ENCODE data around the gene IGSF23.

IGSF23 gene

GRCh38 chr19:44597131-44597491 lies 16.3 kb upstream of the IGSF23 start:
- no peaks in the 10 kb centered on the region for H3K9me3 ChIP-seq
- no peak overlapping the region for H3K27ac ChIP-seq
- peaks cover 23% of the 10 kb centered on the region for H3K27me3 ChIP-seq
- H3K36me3 ChIP-seq, result no peaks in the 10 kb centered on the region
- H3K4me1 ChIP-seq (ENCODE audit: control insufficient read depth in 1 of 2, insufficient read depth in 1 of 2, low read depth in 1 of 2, low read length in 1 of 2), result peaks cover 3 to 4% of the 10 kb centered on the region in 2 experiments
- no peak overlapping the region for H3K4me3 ChIP-seq (ENCODE audit: low read depth in 1 of 2, low read length in 1 of 2)
- TF ChIP-seq, protein P1, sequence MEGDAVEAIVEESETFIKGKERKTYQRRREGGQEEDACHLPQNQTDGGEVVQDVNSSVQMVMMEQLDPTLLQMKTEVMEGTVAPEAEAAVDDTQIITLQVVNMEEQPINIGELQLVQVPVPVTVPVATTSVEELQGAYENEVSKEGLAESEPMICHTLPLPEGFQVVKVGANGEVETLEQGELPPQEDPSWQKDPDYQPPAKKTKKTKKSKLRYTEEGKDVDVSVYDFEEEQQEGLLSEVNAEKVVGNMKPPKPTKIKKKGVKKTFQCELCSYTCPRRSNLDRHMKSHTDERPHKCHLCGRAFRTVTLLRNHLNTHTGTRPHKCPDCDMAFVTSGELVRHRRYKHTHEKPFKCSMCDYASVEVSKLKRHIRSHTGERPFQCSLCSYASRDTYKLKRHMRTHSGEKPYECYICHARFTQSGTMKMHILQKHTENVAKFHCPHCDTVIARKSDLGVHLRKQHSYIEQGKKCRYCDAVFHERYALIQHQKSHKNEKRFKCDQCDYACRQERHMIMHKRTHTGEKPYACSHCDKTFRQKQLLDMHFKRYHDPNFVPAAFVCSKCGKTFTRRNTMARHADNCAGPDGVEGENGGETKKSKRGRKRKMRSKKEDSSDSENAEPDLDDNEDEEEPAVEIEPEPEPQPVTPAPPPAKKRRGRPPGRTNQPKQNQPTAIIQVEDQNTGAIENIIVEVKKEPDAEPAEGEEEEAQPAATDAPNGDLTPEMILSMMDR (IDR thresholded peaks at IDR 0.05), result no peak

DNA sequence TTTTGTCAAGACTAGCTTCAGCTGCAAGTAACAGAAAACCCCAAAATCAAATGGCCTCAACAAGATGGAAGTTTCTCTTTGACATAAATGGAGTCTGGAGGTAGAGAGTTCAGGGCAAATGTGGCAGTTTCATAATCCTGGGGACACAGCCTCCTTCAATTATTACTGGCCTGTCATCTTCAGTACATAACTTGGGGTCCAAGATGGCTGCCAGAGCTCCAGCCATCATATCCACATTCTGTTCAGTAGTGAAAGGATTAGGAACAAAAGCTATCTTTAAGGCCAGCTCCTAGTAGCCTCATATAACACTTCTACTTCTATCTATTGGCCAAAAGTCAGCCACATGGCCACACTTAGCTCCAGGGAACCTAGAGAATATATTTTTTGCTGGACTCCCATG lies 15.0 kb upstream of the IGSF23 start:
- H3K9me3 ChIP-seq, result no peaks in the 10 kb centered on the region
- H3K27ac ChIP-seq, result no peak overlapping the region
- peaks cover 23% of the 10 kb centered on the region for H3K27me3 ChIP-seq
- TF ChIP-seq, protein P1 (IDR thresholded peaks at IDR 0.05), result no peak
- no peak overlapping the region for H3K4me3 ChIP-seq (ENCODE audit: low read depth in 1 of 2, low read length in 1 of 2)
- peaks cover 0 to 5% of the 10 kb centered on the region in 2 experiments for H3K4me1 ChIP-seq (ENCODE audit: control insufficient read depth in 1 of 2, insufficient read depth in 1 of 2, low read depth in 1 of 2, low read length in 1 of 2)
- no peaks in the 10 kb centered on the region for H3K36me3 ChIP-seq

DNA sequence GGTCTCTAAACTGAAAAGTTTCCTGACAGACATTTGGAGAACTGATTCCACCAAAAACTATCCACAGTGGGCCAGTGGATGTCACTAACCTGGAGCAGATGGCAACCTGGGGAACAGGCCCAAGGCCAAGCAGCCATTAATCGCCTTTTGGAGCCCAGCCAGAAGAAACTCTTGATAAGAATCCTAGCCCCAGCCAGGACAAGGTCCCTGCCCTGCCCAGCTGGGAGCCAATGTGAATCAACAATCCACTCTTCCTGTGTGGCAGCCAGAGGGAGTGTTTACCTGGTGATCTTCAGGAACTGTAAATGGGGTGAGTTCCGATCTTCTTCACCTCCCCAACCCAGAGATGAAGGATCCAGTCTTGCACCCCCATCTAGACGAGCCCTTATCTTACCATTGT lies 14.5 kb upstream of the IGSF23 start:
- no peak overlapping the region for H3K27ac ChIP-seq
- peaks cover 0 to 10% of the 10 kb centered on the region in 2 experiments for H3K4me1 ChIP-seq (ENCODE audit: control insufficient read depth in 1 of 2, insufficient read depth in 1 of 2, low read depth in 1 of 2, low read length in 1 of 2)
- H3K27me3 ChIP-seq, result peaks cover 23% of the 10 kb centered on the region
- no peaks in the 10 kb centered on the region for H3K36me3 ChIP-seq
- no peak overlapping the region for H3K4me3 ChIP-seq (ENCODE audit: low read depth in 1 of 2, low read length in 1 of 2)
- H3K9me3 ChIP-seq, result no peaks in the 10 kb centered on the region
- TF ChIP-seq, protein P1 (IDR thresholded peaks at IDR 0.05), result no peak

DNA sequence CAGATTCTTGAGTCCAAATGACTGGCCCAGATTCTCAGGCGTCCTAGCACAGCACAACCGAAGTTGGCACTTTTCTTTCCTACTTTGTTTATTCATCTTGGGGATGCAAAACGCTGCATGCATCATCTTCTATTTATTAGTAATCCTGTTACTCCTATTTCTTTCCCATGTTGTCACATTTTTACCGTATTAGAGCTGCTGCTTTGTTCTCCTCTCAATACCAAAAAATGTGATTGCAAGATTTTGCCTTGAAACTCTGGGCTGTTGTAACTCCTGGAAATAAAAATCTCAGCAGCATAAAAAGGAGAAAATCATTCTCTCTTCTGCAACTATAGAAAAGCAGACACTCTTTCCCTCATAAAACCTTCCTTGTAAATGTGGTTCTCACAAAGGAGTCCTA lies 12.9 kb upstream of the IGSF23 start:
- no peaks in the 10 kb centered on the region for H3K9me3 ChIP-seq
- TF ChIP-seq, protein P1 (IDR thresholded peaks at IDR 0.05), result no peak
- no peaks in the 10 kb centered on the region for H3K36me3 ChIP-seq
- peaks cover 0 to 10% of the 10 kb centered on the region in 2 experiments for H3K4me1 ChIP-seq (ENCODE audit: control insufficient read depth in 1 of 2, insufficient read depth in 1 of 2, low read depth in 1 of 2, low read length in 1 of 2)
- H3K27me3 ChIP-seq, result peaks cover 22% of the 10 kb centered on the region
- no peak overlapping the region for H3K4me3 ChIP-seq (ENCODE audit: low read depth in 1 of 2, low read length in 1 of 2)
- H3K27ac ChIP-seq, result no peak overlapping the region

- no peak overlapping the region for H3K4me3 ChIP-seq (ENCODE audit: low read depth in 1 of 2, low read length in 1 of 2)
- TF ChIP-seq, protein P1 (IDR thresholded peaks at IDR 0.05), result no peak
- no peaks in the 10 kb centered on the region for H3K36me3 ChIP-seq
- no peaks in the 10 kb centered on the region for H3K9me3 ChIP-seq
- H3K4me1 ChIP-seq (ENCODE audit: control insufficient read depth in 1 of 2, insufficient read depth in 1 of 2, low read depth in 1 of 2, low read length in 1 of 2), result peaks cover 4 to 17% of the 10 kb centered on the region in 2 experiments
- H3K27me3 ChIP-seq, result peaks cover 15% of the 10 kb centered on the region
- no peak overlapping the region for H3K27ac ChIP-seq
These were observed 11.3 kb upstream of the IGSF23 start for GRCh38 chr19:44602081-44602480.

Data from neutrophil (primary cell).